ENCODE measurements around the gene THRB. TPM values are rescaled to one million over a fixed set of nuclear protein-coding genes. Genes with fewer than 3 reads are reported as not detected.

The THRB gene
- total RNA-seq, 1 experiment from 2014 or later: 5.8 TPM

GRCh38 chr3:24352893-24353553 is 141.6 kb downstream of the THRB start:
- H3K36me3 Mint-ChIP-seq: no peaks in the 10 kb centered on the region
- no peak overlapping the region for H3K27ac Mint-ChIP-seq
- peaks cover 11% of the 10 kb centered on the region for H3K9me3 Mint-ChIP-seq
- CTCF ChIA-PET: no interaction called here
- H3K4me3 Mint-ChIP-seq: no peak overlapping the region
- H3K27me3 Mint-ChIP-seq (ENCODE audit: low read depth): no peaks in the 10 kb centered on the region
- ATAC-seq: no peak
- TF ChIP-seq IRF2 (CRISPR knock-in tag; IDR thresholded peaks at IDR 0.05; ENCODE audit: borderline replicate concordance, low read depth) (no peak), NR1H2 (CRISPR knock-in tag; IDR thresholded peaks at IDR 0.05) (no peak), PRRX2 (CRISPR knock-in tag; IDR thresholded peaks at IDR 0.05) (no peak), TCF7 (CRISPR knock-in tag; IDR thresholded peaks at IDR 0.05; ENCODE audit: low read depth) (no peak), ELF4 (CRISPR knock-in tag; IDR thresholded peaks at IDR 0.05; ENCODE audit: low read depth) (no peak)
- DNase-seq (ENCODE audit: low spot score): no peak
- POLR2A ChIA-PET: no interaction called here
- H3K4me1 Mint-ChIP-seq: peaks cover 9% of the 10 kb centered on the region

GRCh38 chr3:24351779-24352469 is 142.7 kb downstream of the THRB start:
- no peaks in the 10 kb centered on the region for H3K36me3 Mint-ChIP-seq
- ChIA-PET CTCF (interaction anchor here (0.9 kb wide), 1 partner anchor 8 kb away, joined by 3 read pairs; no protein-coding TSS in a partner anchor), POLR2A (no interaction called here)
- H3K27ac Mint-ChIP-seq: no peak overlapping the region; the same call in 1 of the 2 replicates
- no peaks in the 10 kb centered on the region for H3K27me3 Mint-ChIP-seq (ENCODE audit: low read depth)
- no peak overlapping the region for H3K4me3 Mint-ChIP-seq
- no peak for TF ChIP-seq ZNF138 (CRISPR knock-in tag; conservative IDR thresholded peaks at IDR 0.05)
- TF ChIP-seq ZSCAN18 (CRISPR knock-in tag; IDR thresholded peaks at IDR 0.05): no peak
- TF ChIP-seq NFYB (CRISPR knock-in tag; conservative IDR thresholded peaks at IDR 0.05; ENCODE audit: low read depth): no peak
- no peak for TF ChIP-seq SP1 (CRISPR knock-in tag; conservative IDR thresholded peaks at IDR 0.05)
- no peak for TF ChIP-seq ZNF512 (CRISPR knock-in tag; IDR thresholded peaks at IDR 0.05; ENCODE audit: borderline replicate concordance)
- TF ChIP-seq ATF6 (CRISPR knock-in tag; IDR thresholded peaks at IDR 0.05): no peak
- no peak for TF ChIP-seq ZBTB43 (CRISPR knock-in tag; IDR thresholded peaks at IDR 0.05)
- TF ChIP-seq TEAD4 (CRISPR knock-in tag; IDR thresholded peaks at IDR 0.05): no peak
- TF ChIP-seq NR3C1 (CRISPR knock-in tag; conservative IDR thresholded peaks at IDR 0.05; ENCODE audit: low read depth): no peak
- TF ChIP-seq SOX15 (CRISPR knock-in tag; IDR thresholded peaks at IDR 0.05): no peak
- TF ChIP-seq ZNF317 (CRISPR knock-in tag; IDR thresholded peaks at IDR 0.05; ENCODE audit: borderline replicate concordance, low read depth): no peak
- TF ChIP-seq E2F5 (CRISPR knock-in tag; IDR thresholded peaks at IDR 0.05): no peak
- TF ChIP-seq ZMAT4 (CRISPR knock-in tag; IDR thresholded peaks at IDR 0.05): no peak
- no peak for TF ChIP-seq ERG (CRISPR knock-in tag; IDR thresholded peaks at IDR 0.05)
- ATAC-seq (no peak), DNase-seq (ENCODE audit: low spot score) (no peak)
- H3K4me1 Mint-ChIP-seq: peaks cover 9% of the 10 kb centered on the region
- H3K9me3 Mint-ChIP-seq: peaks cover 11% of the 10 kb centered on the region
